ENCODE data around the gene PLEKHB2.
"Not testable (repeated sequence)": the region's sequence is repeated elsewhere in the genome, so short reads cannot be mapped to it uniquely, and the experiment has no call there.

Gene PLEKHB2

DNA sequence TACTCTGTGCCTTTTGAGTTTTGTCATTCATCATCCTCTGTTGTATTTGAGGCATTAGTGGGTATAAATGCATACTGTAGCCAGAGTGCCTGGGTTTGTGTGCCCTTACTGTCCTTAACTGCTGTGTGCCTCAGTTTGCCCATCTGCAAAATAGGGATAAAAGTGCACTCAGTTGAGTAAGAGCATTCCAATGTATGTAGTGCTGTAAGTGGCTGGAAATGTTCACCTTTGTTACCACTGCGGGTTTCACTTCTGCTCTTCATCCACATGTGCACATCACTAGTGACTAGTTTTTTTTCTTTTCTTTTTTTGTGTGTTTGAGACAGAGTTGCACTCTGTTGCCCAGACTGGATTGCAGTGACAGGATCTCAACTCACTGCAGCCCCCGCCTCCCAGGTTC, 39.9 kb downstream of the PLEKHB2 start:
- DNase-seq = no peak

GRCh38 chr2:131146231-131146630, 41.1 kb downstream of the PLEKHB2 start:
- DNase-seq = no peak

GRCh38 chr2:131146749-131147148, 41.6 kb downstream of the PLEKHB2 start:
- DNase-seq = no peak

DNA sequence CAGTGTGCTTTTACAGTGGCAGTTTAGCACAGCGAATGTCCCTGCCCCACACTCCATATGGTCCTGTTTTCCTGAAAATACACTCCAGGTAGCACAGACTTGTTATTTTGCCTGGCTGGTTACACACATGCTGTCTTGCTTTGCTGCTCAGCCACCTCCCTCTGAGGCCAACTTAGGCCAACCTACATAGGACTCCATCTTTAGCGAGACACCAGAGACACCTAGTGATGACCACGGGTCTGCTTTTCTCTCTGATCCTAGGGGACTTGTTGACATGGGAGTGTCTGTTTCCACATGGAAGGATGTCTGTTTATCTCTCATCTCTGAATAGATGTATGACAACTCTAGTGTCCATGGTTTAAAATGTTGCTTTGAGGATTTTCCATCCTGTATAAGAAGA, 43.3 kb downstream of the PLEKHB2 start:
- no peak for DNase-seq

DNA sequence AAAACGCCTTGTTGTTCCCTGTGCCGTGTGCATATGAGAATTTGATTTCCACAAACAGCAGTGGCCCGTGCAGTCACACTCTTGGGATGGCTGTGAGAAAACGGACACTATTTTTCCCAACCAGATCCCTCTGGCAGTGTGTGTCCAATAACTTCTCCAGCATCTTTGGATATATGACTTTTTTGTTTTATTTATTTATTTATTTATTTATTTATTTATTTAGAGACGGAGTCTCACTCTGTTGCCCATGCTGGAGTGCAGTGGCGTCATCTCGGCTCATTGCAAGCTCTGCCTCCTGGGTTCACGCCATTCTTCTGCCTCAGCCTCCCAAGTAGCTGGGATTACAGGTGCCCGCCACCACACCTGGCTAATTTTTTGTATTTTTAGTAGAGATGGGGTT, 45.0 kb downstream of the PLEKHB2 start:
- not testable (repeated sequence) for DNase-seq

- DNase-seq = no peak
Observed at GRCh38 chr2:131151398-131151797, 46.3 kb downstream of the PLEKHB2 start.

GRCh38 chr2:131152074-131152473, 46.9 kb downstream of the PLEKHB2 start:
- DNase-seq = no peak

DNA sequence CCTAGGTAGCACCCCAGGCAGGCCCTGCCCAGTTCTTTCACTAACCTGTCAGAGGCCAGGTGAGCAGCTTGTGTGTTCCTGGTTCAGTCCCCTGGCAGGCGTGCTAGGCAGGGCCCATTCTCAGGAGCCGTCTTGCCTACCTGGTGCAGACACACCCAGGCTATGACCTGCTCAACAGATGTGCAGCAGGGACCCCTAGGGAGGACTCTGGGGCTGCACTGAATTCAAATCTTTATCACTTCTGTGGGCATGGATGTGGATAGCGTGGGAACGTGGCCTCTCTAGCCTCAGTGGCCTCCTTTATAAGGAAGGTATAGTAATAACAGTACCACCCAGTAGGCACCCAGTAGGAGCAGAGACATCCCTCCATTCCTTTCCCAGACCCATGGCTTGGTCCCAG, 48.4 kb downstream of the PLEKHB2 start:
- DNase-seq = no peak

DNA sequence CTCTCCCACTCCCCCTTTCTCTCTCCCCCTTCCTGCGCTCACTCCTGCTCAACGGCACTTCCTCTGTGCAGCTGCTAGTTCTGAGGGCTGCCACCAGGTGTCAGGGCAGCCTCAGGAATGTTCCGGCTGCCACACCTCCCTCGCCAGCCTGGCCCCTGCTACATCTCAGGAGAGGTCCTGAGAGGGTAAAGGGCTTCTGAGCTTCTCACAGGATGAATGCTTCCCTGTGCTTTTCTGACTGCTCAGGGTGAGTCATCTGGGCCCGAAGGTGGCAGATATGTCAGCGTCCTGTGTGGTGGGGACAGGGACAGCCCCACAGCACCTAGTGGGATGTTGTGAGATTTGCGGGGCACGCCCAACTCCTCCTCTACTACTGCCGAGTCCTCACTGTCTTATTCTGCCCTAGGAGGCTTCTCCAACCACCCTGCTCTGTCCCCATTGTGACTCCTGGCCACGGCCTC, 49.0 kb downstream of the PLEKHB2 start:
- peak; percentile 83 to 89 for DNase-seq

DNA sequence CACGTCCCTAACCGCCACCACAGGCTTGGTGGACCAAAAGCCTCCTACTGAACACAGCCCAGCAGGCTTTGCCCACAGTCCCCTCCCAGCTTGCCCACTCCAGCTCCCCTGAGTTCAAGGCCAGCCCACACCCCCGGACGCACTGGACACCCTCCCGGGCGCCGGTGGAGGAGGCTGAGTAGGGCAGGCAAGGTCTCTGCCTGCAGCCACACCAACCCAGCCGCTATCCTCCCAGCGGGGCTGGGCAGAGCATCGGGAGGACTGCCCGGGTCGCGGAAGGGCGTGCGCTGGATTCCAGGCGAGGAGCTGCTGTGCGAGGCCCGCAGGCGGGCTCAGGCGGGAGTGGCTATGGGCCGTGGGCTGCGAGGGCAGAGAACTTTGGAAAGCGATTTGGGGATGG, 49.5 kb downstream of the PLEKHB2 start:
- no peak for DNase-seq

GRCh38 chr2:131155208-131155855, 50.2 kb downstream of the PLEKHB2 start:
- no peak for DNase-seq

GRCh38 chr2:131156452-131157149, 51.5 kb downstream of the PLEKHB2 start:
- no peak for DNase-seq

DNA sequence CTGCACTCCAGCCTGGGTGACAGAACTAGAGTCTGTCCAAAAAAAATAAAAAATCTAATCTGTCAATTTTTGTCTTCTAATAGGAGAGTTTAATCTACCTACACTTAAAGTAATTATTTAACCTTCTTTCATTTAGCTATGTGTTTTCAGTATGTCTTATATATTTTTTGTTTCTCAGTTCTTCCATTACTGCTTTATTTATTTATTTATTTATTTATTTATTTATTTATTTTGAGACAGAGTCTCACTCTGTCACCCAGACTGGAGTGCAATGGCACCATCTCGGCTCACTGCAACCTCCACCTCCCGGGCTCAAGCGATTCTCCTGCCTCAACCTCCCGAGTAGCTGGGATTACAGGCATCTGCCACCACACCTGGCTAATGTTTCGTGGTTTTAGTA, 60.4 kb downstream of the PLEKHB2 start:
- not testable (repeated sequence) for DNase-seq

- no peak for DNase-seq
Observed at GRCh38 chr2:131168538-131168937, 63.4 kb downstream of the PLEKHB2 start.

GRCh38 chr2:131178050-131178449, 72.9 kb downstream of the PLEKHB2 start:
- not testable (repeated sequence) for DNase-seq

GRCh38 chr2:131178721-131179418, 73.7 kb downstream of the PLEKHB2 start:
- DNase-seq = not testable (repeated sequence)

DNA sequence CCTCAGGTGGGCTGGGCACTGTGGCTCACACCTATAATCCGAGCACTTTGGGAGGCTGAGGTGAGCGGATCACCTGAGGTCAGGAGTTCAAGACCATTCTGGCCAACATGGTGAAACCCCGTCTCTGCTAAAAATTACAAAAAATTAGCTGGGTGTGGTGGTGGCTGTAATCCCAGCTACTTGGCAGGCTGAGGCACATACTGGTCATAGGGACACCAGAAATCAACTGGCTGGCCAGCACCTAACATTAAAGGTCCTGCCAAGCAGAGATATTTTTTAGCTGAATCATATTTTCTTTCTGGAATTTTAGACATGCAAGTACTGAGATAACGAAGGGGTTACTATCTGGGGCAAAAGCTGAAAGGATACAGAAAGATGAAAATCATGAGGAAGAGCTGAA, 76.3 kb downstream of the PLEKHB2 start:
- not testable (repeated sequence) for DNase-seq

DNA sequence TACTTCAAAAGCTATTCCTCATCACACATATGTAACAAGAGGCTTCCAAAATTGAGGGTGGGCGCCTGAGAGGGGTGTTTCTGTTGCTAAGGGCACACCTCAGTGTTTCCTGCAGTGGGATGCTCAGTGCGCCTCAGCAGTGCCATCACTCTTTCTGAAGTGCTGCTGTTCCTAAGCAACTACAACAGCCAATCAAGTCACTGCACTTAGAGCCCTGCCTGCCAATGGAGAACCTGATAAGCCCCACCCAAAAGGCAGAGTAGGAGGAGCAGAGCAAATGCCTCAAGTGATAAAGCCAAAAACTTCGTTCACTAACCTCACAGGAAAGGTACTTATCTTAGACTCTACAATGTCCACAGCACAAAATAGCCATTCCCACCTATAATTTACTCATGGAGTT, 88.3 kb downstream of the PLEKHB2 start:
- not testable (repeated sequence) for DNase-seq

DNA sequence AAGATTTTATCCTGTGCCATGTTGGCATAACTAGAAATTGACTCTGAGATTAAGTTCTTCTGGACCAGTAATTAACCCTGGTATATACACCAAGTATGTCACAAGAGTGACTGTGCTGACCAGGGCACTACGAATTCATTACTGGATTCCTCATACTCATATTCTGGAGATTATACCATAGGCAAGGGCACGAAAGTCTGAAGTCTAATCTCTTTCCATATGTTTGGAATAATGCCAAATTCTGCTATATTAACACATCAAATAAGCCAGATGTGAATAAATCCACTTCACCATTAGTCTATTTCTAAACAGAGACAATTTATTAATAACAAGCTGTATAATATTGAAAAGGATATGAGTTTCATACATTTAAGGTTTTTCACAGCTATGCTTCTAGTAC, 91.0 kb downstream of the PLEKHB2 start:
- DNase-seq = not testable (repeated sequence)

Measured in activated CD4-positive, alpha-beta T cell treated with anti-CD3 and anti-CD28 coated beads, Interleukin-2, amount 50 U/mL, for 48 hours (primary cell).